LNCAP (cell line): ENCODE results near the gene RCAN2.

Experiments used
- TF ChIP-seq, protein P1 (sequence below): fragments of 450-650 bp; IDR thresholded peaks from 2 replicates; pipeline ENCODE4 v1.5.1; 2017; ENCODE audit warnings: mild to moderate bottlenecking

The RCAN2 gene

DNA sequence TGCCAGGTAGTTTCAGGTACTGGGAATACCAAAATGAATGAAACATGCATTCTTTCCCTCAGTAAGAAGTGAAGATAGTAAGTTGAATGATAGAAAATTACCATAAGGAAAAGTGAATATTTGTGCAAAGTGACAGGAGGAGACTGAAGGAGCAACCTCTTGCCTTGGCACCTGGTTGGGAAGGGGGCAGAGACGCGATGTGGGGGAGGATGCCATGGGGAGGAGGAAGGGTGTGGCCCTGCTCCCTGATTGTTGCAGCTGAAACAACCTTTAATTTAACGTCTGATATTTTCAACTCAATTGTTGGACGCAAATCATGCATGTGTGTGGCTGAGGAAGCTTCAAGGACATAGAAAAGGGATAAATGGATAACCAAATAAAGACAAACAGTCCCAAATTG is 248.3 kb downstream of the RCAN2 start:
- TF ChIP-seq, protein P1, sequence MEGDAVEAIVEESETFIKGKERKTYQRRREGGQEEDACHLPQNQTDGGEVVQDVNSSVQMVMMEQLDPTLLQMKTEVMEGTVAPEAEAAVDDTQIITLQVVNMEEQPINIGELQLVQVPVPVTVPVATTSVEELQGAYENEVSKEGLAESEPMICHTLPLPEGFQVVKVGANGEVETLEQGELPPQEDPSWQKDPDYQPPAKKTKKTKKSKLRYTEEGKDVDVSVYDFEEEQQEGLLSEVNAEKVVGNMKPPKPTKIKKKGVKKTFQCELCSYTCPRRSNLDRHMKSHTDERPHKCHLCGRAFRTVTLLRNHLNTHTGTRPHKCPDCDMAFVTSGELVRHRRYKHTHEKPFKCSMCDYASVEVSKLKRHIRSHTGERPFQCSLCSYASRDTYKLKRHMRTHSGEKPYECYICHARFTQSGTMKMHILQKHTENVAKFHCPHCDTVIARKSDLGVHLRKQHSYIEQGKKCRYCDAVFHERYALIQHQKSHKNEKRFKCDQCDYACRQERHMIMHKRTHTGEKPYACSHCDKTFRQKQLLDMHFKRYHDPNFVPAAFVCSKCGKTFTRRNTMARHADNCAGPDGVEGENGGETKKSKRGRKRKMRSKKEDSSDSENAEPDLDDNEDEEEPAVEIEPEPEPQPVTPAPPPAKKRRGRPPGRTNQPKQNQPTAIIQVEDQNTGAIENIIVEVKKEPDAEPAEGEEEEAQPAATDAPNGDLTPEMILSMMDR: no peak

DNA sequence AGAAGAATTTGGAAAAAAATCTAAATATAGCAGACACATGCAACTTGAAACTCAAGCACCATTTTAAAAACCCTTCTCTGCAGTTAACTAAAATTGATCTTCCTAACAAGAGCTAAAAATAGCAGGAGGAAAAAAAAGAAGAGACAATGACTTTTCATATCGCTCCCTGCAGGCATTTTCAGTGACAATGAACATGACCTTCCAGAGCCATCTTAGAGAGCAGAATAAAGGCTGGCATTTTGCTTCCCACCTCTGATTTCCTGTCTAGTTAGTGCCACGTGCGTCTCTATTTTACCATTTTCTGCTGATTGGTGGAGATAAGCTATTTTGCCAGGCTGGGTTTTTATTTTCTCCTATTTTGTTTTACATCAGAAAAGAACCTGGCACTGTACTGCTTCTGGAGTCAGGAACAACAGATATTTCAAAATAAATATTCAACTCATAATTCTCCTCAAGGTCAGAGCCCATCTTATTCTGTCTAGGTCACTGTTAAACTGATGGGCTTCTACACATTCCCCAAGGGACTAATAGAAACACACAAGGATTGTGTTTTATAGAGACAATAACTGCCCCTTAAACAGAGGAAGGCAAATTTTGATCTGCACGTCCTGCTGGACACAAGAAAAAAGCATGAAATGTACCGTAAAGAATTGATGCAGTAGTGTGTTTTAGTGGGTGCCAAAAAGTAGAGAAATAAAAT is 250.2 kb downstream of the RCAN2 start:
- TF ChIP-seq, protein P1: no peak

DNA sequence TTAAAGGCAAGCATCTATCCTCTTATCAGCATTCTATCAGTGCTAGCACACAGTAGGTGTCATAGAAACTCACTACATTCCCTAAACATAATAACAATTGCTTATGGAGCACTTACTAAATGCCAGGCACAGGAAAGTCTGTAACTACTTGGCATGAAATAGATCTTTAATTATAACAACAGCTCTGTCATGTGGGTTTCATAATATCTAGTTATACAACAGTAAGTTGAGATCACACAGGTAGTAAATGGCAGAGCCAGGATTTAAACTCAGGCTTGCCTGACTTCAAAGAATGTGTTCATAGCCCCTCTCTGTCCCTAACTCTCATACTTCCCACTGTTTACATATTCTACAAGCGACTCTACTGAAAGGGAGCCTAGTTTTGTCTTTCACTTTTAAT is 254.5 kb downstream of the RCAN2 start:
- TF ChIP-seq, protein P1: no peak

DNA sequence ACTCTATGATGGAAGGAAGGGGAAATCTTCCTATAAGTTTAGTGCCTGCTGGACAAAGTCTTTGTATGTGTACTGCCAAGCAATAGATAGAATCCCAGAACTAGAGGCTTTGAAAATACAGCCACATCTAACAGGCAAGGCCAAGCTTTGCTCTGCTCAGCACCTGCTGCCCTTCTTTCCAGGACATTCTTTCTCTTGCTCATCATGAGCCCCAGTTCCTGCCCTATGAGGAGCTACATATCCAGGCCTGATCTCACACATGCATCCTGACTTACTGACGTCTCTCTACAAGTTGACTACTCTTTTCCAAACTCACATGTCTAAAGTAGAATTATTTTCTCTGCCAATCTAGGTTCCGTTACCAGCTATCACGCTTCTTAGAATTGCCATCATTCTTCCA is 256.0 kb downstream of the RCAN2 start:
- TF ChIP-seq, protein P1: no peak

DNA sequence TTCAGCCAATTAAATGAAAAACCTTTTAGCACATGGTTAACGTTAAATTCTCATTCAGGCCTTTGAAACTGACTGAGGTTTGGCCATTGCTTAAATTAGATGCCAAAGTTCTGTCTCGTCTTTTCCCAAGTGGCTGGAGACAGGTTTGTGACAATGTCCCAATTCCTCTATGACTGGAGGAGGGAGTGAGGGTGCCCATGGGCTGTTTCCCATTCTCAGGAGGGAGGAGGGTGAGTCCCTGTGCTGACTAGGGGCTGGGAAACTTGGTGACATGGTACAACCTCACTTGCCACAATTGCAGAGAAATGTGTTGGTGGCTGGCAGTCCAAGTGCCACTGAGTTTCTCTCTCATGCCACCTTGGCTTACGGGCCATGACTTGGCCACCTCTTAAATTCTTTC is 256.5 kb downstream of the RCAN2 start:
- TF ChIP-seq, protein P1: no peak

DNA sequence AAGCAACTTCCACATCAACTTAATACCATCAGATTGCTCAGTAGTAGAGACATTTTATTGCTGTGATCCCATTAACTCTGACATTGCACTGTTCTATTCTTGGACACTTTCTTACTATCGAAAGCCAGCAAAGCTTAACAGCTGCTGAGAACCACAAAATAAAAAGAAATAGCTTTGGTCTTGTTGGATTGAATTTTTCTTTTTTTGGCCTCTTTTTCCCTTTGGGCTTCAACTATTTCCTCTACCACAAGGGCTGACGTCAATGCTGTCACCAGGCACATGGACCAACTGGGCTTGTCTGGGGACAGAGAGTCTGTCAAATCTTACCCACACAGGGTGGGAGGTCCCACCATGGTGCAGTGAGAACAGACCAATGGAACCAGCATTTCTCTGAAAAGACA is 257.1 kb downstream of the RCAN2 start:
- TF ChIP-seq, protein P1: no peak

DNA sequence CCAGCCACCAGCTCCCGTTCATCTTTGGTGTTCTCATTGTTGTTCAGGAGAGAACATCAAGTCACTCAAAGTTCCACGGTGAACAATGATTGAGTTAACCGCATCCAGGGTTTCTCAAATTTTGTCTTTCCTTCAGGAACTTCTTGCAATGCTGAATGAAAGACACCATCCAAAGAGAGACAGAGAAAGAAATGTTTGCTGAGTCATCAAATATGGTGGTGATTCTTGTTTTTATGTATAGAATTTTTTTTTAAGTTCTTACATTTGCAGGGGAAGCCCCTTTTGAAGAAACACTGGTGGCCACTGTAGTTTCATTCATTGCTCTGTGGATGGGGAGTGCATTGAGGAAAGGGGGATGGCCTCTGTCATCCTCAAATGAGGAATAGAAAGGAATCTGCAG is 258.1 kb downstream of the RCAN2 start:
- TF ChIP-seq, protein P1: no peak

DNA sequence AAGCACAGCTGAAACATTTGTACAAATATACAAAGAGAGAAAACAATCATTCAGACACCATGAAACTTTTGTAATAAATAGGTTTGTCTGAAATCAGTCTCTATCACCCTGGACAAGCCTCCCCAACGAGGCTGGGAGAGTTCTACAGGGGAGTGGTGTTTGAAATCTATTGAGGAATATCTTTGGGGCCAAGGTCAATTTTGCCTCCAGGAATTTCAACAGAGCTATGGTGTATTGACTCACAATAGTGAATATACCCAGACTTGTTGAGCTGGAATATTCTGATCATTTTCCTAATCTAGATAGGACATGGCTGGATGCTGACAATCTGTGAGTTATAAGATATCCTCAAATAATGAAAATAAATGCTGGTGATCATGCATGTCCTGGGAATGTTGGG is 269.0 kb downstream of the RCAN2 start:
- TF ChIP-seq, protein P1: no peak
